Measurements from ENCODE around the gene SYDE2.

Gene SYDE2

GRCh38 chr1:85132078-85132720 is 68.6 kb downstream of the SYDE2 start:
- TF ChIP-seq ZBTB7A (IDR thresholded peaks at IDR 0.05; ENCODE audit: low read depth) (no peak), USF1 (IDR thresholded peaks at IDR 0.05) (no peak), REST (IDR thresholded peaks at IDR 0.05; ENCODE audit: low read depth) (no peak), FOXM1 (IDR thresholded peaks at IDR 0.05; ENCODE audit: borderline replicate concordance, low read depth) (no peak), TCF12 (IDR thresholded peaks at IDR 0.05; ENCODE audit: low read depth) (no peak)

- TF ChIP-seq YY1 (IDR thresholded peaks at IDR 0.05; ENCODE audit: low read depth) (no peak), REST (IDR thresholded peaks at IDR 0.05; ENCODE audit: low read depth) (no peak), EGR1 (IDR thresholded peaks at IDR 0.05) (no peak), EP300 (IDR thresholded peaks at IDR 0.05; ENCODE audit: borderline replicate concordance) (no peak), MAX (IDR thresholded peaks at IDR 0.05) (no peak), RAD21 (IDR thresholded peaks at IDR 0.05; ENCODE audit: low read depth) (no peak), FOXM1 (IDR thresholded peaks at IDR 0.05; ENCODE audit: borderline replicate concordance, low read depth) (no peak), USF1 (IDR thresholded peaks at IDR 0.05) (no peak), TEAD4 (IDR thresholded peaks at IDR 0.05) (no peak), TAF1 (IDR thresholded peaks at IDR 0.05; ENCODE audit: low read depth) (no peak), TCF12 (IDR thresholded peaks at IDR 0.05; ENCODE audit: low read depth) (no peak), CEBPB (IDR thresholded peaks at IDR 0.05) (no peak), CREB1 (IDR thresholded peaks at IDR 0.05; ENCODE audit: low read depth) (no peak), ZBTB7A (IDR thresholded peaks at IDR 0.05; ENCODE audit: low read depth) (no peak), NFIC (IDR thresholded peaks at IDR 0.05) (no peak)
Measured at GRCh38 chr1:85128316-85128715, 72.5 kb downstream of the SYDE2 start.

GRCh38 chr1:85125891-85126290 is 74.9 kb downstream of the SYDE2 start:
- TF ChIP-seq NFIC (IDR thresholded peaks at IDR 0.05): no peak
- no peak for TF ChIP-seq YY1 (IDR thresholded peaks at IDR 0.05; ENCODE audit: low read depth)
- no peak for TF ChIP-seq EP300 (IDR thresholded peaks at IDR 0.05; ENCODE audit: borderline replicate concordance)
- TF ChIP-seq USF1 (IDR thresholded peaks at IDR 0.05): no peak
- TF ChIP-seq CREB1 (IDR thresholded peaks at IDR 0.05; ENCODE audit: low read depth): no peak
- TF ChIP-seq REST (IDR thresholded peaks at IDR 0.05; ENCODE audit: low read depth): no peak
- TF ChIP-seq RAD21 (IDR thresholded peaks at IDR 0.05; ENCODE audit: low read depth): no peak
- no peak for TF ChIP-seq EGR1 (IDR thresholded peaks at IDR 0.05)
- TF ChIP-seq CEBPB (IDR thresholded peaks at IDR 0.05): no peak
- TF ChIP-seq FOXM1 (IDR thresholded peaks at IDR 0.05; ENCODE audit: borderline replicate concordance, low read depth): no peak
- TF ChIP-seq TEAD4 (IDR thresholded peaks at IDR 0.05): no peak
- TF ChIP-seq TAF1 (IDR thresholded peaks at IDR 0.05; ENCODE audit: low read depth): no peak
- no peak for TF ChIP-seq TCF12 (IDR thresholded peaks at IDR 0.05; ENCODE audit: low read depth)
- no peak for TF ChIP-seq ZBTB7A (IDR thresholded peaks at IDR 0.05; ENCODE audit: low read depth)
- TF ChIP-seq MAX (IDR thresholded peaks at IDR 0.05): no peak

GRCh38 chr1:85124091-85124490 is 76.7 kb downstream of the SYDE2 start:
- TF ChIP-seq NFIC (IDR thresholded peaks at IDR 0.05) (peak; percentile 27; the same call in 1 of the 2 replicates), TAF1 (IDR thresholded peaks at IDR 0.05; ENCODE audit: low read depth) (no peak), REST (IDR thresholded peaks at IDR 0.05; ENCODE audit: low read depth) (peak; percentile 42; the same call in 1 of the 2 replicates)

Measured in Ishikawa (cell line).